RKO (cell line): ENCODE measurements around the gene HGD.
"Not testable (repeated sequence)": the region's sequence is repeated elsewhere in the genome, so short reads cannot be mapped to it uniquely, and the experiment has no call there.

ENCODE experiments used
- DNase-seq: peaks from one replicate; pipeline ENCODE4 v3.0.0-alpha.2; 2016; ENCODE audit warnings: low spot score

The HGD gene, protein sequence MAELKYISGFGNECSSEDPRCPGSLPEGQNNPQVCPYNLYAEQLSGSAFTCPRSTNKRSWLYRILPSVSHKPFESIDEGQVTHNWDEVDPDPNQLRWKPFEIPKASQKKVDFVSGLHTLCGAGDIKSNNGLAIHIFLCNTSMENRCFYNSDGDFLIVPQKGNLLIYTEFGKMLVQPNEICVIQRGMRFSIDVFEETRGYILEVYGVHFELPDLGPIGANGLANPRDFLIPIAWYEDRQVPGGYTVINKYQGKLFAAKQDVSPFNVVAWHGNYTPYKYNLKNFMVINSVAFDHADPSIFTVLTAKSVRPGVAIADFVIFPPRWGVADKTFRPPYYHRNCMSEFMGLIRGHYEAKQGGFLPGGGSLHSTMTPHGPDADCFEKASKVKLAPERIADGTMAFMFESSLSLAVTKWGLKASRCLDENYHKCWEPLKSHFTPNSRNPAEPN

DNA sequence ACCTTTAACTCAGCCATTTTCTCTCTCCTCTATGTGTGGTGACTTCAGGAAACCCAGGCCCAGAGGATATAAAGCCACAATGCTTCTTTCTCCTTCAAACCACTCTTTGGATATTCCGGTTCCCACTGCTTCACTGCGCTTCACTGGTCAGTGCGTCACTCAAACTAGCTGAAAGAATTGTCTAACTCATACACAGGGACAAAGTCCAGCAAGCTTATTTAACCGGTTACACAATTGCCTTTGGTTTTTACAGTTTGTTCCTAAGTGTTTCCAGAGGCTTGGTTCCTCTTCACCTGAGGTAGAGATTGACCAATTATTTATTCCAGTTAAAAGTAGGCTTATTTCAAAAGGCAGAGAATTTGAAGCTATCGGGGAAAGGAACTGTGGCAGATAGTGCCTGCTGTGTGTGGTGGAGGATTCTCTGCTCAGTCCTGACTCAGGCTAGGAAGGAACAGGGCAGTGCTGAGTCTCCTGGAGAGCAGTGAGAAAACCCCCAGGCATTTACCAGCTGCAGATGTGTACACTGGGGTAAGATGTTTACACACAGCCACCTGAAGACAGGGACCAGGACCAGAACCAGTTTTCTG lies at the start of gene HGD:
Gene HGD, minus strand, starts transcription at position 145 of the 587 bp plus-strand sequence. Its CDS starts 128 bp downstream, at position 17.
- no peak for DNase-seq

DNA sequence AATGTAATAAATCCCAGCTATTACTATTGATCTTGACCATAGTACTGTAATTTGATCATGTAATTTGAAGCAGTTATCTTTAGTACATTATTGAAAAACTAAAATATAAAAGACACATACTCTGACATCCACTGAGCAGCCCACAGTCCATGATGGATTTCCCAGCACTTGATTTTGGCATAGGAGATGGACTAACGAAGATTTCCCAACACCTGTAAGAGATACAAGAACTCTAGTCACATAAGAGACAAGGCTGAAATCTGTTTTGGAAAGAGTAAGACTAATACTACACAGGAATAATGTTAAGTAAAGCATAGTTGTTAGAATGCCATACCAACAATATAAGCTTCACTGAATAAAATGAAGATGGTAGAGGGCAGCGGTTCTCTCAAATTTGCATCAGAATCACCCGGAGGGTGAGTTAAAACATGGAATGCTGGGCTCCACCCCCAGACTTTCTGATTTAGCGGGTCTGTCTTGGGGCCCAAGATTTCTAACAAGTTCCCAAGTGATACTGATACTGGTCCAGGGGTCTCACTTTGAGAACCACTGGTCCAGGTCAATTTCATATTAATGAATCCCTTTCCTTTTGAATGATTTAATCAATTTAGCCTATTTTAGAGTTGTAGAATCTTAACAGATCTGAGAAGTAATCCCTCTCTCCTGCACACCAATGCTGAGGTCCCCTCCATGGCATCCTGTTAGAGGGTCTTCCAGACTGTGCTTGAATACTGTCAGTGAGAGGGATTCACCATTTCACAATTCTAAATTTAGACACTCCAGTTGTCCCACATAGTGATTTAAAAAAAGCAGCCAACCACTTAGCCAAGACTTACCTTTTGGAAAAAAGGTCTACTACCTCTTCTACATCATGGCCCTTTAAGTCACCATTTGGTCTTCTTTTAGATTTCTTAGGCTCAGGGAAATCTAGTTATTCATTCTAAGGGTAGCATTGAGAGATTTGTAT lies 48.8 kb upstream of the HGD start:
- DNase-seq, result no peak

DNA sequence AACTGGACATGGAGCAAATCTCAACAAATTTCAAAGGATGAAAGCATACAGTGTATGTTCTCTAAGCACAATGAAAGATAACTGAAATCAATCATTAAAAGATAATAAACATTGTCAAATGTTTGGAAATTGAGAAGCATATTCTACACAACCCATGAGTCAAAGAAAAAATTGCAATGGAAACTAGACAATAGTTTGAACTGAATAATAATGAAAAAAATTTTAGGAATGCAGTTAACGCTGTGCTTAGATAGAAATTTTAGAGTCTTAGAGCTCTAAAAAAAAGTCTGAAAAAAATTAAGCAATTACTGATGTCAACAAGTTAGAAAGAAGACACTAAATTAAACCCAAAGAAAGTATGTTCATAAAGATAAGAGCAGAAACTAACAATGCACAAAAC lies 44.8 kb upstream of the HGD start:
- no peak for DNase-seq

DNA sequence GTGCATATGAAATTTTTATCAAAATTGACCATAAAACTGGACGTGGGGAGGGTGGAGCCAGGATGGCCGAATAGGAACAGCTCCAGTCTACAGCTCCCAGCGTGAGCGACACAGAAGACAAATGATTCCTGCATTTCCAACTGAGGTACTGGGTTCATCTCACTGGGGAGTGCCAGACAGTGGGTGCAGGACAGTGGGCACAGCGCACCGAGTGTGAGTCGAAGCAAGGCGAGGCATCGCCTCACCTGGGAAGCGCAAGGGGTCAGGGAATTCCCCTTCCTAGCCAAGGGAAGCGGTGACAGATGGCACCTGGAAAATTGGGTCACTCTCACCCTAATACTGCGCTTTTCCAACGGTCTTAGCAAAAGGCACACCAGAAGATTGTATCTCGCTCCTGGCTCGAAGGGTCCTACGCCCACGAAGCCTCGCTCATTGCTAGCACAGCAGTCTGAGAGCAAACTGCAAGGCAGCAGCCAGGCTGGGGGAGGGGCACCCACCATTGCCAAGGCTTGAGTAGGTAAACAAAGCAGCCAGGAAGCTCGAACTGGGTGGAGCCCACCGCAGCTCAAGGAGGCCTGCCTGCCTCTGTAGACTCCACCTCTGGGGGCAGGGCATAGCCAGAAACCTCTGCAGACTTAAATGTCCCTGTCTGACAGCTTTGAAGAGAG lies 37.3 kb upstream of the HGD start:
- DNase-seq, result not testable (repeated sequence)

DNA sequence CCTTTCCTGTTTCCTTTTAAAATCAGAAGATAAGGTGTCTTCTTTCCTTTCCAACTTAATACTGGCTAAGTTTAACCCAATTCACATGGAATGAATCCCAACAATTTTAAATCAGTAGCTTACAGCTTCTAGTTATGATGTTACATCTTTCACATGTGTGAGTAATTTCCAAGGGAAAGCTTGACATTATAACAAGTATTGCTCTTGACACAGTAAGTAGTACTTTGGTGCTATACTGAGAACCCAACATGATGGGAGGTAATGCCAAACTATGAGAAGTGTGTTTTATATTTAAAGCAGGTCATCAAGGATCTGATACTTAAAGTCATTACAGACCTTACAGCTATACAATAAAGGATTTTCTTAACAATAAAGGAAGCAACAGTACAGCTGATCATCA lies 31.2 kb upstream of the HGD start:
- DNase-seq, result no peak

DNA sequence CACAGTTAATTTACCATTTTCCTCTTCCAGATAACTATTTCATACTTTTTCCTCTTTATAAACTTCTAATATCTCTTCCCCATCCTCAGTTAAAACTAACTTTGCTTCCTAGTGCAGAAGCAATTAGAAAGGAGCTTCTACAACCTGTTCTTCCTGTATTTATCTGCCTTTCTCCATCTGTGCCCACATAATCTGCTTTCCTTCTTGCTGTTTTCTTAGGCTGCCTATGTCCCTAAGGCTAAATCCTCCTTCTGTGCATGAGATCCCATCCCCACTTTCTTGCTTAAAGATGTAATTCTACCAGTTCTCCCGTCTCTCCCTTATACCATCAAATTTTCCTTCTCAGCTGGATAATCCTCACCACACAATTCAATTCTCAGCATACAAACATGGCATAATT lies 28.3 kb upstream of the HGD start:
- no peak for DNase-seq

DNA sequence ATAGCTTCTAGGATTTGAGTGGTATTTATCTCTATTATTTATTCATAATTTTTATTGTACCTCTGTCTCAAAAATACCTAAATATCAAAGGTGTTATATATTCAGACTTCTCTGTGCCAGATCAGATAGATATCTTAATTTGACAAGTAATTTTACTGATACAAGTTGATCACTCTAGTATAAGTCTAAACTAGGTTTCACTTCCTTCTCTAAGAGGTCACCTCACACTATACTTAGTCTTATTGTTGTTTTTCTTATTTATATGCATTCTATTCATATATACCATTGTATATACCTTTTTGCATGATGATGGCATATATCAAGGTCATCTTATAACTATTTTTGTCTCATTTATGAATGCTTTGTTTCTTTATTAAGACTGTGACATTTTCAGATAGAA lies 26.4 kb upstream of the HGD start:
- DNase-seq, result no peak

DNA sequence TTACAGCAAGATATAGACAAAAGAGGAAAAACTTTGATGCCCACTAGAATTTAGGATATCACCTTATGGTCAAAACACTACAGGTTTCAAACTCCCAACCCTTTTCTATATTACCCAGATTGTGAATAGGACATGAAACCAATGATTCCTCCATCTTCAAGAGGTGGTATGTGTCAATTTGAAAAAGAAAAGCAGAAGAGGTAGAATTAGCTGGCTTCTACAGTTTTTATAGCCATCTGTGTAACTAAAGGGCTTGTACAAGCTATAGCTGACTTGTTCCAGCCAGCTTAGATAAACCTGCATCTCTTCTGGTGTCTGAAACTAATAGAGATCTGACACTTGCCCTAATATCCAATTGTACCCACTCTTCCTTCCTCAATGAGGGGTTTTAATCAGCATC lies 24.9 kb upstream of the HGD start:
- DNase-seq, result no peak

DNA sequence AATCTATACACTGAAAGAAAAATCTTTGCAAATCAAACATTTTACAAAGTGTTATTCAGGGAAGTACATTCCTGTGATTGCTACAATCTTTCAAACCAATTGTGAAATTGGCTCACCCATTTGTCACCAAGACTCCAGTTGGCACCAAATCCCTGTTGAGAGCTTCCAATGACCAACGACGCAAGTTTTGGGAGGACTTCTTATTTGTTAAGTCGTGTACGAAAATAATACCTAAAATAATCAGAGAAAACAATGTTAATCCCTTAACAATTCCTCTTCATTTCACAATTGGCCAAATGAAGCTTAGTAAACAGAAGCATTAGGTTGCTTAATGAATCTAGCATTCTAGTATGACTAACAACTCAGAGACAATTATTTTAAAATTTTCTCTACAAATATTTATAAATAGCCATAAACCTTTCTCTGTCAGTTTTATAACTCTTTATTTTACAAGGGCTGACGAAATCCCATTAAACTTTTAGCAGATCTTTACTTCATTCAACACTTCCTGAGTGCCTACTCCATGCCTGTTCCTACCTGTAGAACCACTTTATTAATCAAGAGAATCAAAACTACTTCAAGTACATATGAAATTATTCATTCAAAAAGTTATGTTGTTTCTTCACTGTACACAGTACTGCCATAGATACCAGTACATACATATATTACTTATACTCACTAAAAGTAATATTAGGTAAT lies 24.0 kb upstream of the HGD start:
- no peak for DNase-seq

DNA sequence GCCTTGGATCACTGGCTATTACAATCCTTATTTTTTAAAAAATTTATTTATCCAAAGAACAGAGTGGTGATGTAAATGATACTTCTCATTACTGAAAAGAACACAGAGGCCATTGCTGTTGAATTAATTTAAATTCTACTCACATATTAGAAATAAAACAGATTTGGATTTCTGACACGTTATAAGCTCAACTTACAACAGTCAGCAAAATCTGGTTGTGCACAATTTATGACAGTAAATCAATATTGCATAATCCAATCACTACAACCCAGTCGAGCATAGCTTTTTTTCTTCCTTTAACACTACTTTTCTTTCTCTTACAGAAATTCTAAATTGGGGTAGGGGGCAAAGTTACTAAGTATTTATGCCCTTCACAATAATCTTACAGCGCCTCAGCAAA lies 17.3 kb upstream of the HGD start:
- no peak for DNase-seq

DNA sequence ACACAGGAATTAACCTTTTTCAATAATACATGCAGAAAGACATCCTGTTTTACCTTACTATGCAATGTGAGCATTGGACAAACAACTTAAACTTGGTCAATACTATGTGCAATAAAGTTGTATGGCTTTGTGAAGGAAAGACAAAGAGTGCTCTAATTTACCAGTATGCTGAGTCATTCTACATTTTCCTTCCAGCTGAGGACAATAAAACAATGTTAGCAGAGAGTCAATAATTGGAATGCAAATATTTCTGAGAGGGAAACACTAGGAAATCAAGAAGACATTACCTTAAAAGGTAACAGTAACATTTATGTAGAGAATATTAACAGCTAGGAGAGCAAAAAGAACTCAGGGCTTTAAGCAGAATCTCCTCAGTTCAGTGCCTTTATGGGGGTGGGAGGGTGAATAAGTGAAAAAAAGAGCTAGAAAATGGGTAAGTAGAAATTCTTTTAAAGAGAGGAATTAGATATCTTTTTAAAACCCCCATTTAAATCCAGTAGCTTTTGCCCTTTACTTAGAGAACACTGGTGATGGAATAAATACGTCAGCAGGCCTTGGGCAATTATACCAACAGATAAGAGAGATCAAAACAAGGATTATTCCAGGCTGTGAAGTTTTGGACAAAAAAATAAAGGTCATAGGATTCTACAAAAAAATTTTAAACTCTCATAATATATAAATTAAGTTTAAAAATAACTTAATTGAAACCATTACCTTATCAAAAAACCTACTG lies 11.6 kb upstream of the HGD start:
- DNase-seq, result no peak

DNA sequence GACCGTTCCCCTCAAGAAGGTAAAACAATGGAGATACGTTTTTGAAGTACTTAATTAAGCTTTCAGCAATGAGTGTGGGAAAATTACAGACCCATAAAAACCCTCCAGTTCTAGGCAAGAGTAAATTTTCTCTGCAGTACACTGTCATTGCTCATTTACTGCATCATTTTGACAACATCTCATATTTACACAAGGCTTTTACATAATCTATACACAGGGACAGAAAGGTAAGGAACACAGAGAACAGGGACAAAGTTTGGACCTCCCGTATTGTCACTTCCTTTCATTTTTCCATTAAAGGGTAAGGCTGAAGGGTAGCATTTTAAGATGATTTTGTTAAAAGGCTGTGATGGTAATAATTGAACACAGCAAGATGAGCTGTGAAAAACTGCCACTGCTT lies 7.4 kb upstream of the HGD start:
- no peak for DNase-seq

DNA sequence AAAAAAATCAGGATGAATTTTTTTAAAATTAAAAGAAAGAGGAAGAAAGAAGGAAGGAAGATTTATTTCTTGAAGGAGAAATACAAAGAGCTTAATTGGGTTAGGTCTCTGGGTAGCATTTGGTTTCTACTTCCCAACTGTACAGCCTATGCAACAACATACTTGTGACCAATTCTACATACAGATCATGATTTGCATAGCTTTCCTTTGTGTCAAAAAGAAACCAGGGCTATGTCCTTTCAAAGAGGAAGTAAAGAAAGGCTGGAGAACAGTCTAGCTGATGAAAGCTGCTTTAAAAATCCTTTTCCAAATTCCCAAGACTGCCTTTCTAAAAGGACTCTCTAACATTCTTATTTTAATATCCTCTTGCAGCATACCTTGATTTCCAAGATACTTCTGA lies 6.1 kb upstream of the HGD start:
- no peak for DNase-seq

DNA sequence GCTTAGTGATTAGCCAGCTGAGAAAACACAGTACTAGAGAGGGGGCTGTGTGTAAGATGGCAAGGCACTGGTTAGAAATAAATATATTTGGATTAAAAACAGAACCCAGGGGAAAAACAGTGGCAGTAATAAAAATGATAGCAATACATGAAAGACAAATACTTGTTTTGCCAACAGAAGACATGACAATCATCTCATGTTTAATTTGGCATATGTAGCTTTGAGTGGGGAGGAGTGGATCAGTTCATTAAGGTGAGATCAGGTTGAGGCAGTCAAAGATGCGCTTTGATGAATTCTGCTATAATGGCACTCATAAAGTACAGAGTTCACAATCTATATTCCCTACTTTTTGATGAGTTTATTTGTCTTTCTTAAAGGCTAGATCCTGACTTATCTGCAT lies 3.4 kb upstream of the HGD start:
- DNase-seq, result no peak

DNA sequence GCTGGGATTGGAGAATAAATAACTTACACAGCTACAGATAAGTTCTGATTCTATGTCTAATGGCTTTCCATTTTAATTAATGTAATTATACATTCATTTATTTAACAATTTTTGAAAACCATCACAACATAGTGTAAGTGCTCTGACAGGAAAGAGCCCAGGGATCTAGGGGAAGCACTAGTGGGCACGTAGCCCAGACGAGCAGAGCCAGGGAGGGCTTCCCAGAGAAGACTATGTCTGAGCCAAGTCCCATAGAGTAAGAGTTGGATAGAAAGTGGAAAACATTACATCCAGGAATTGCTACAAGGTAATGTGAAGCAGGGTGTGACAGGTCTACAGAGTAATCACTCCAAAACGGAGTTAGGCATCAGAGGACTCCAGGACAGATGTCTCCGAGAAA lies 2.9 kb upstream of the HGD start:
- DNase-seq, result no peak

DNA sequence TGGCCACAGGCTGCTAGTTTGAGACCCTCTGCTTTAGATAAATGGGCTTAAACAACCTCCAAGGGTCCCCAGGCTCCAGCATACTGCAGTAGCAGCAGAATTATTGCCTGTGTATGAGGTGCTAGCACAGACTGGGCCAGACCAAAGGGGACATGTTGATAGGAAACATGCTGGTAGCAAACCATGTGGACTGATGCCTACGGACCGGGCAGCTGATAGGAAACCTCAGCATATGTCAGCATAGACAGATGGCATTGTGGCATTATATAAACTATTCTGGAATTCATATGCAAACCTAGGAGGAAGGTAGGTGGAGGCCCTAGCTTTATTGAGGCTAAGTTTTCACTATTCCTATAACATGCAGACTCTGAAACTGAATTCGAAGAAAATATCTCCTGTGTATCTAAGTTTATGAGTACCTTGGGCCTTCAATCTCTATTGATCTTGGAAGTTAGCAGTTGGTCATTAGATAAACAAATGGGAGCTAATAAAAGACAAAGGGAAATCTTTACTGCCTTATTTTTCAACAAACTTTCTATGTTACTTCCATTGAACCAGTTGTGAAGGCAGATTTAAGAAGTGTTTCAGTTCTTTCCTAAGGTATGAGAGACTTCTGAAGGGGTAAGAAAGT lies 1.7 kb upstream of the HGD start:
- no peak for DNase-seq

DNA sequence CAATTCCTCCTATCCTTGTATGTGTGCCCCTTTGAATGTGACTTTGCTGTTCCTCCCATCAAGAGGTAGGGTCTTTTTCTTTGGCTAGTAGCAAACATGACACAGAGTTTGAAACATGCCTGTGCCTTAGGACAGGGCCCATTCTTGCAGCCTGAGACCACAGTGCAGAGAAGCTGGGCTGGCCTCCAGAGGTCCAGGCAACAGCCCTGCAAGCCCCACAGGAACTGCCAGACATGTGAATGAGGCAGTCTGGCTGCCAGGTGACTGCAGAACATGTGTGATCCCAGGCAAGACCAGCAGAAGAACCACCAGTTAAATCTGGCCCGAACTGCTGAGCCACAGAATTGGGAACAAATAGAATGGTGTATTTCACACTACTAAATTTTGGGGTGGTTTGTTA lies 1.2 kb upstream of the HGD start:
- no peak for DNase-seq

DNA sequence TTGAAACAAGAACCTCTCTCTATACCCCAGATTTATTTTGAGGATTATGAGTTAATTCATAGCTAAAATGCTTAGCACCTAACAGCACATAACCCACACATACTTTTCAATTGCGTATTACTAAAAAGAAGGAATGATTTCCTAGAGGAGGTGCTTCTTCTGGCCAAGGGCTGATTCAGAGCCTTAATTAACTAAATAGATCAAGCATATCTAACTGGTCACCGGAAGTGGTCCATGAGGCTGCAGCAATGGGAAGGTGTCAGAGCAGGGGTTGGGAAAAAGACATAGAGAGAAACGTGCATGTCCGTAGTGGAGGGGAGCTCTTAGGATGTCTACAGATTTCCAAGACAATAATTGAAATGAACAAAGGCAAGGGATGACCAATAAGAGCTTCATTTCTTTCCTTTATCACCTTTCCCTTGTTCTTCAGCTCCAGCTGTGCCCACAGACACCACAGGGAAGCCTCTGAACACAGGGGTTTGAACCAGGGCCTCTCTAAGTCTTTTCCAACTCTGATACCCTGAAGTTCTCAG lies 467 bp downstream of the HGD start:
- no peak for DNase-seq

DNA sequence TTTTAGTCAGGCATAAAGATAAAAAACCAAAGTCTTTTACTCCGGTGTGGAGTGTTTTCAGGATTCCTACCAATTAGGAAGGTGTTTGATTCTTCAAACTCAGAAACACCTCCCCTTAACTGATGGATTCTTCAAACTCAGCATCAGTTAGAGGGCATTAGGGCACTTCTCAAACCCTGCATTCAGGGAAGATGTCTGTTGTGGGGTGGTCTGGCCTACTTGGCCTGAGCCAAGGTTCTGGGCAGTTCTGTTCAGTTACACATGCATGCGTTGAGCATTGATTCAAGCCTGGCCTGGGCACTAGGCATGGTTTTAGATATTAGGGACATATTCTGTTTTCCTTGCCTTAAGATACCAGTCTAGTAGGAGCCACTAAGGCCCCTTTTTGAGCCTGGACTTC lies 1.0 kb downstream of the HGD start:
- no peak for DNase-seq
